Neural progenitor cell (in vitro differentiated cells): ENCODE data around the gene PITRM1. TPM values are rescaled to one million over a fixed set of nuclear protein-coding genes. Genes with fewer than 3 reads are reported as not detected.

Experiments used
- DNase-seq: peaks from one replicate; pipeline ENCODE4 v3.0.0-alpha.2; 2016; ENCODE audit warnings: low spot score
- H2AFZ ChIP-seq: fragments of 200-600 bp; sonication (generic); replicated peaks from 2 replicates; pipeline ENCODE4 v1.6.1; 2016; ENCODE audit warnings: antibody characterized with exemption
- H3F3A ChIP-seq: fragments of 200-600 bp; sonication (generic); 2 replicates; pipeline ENCODE4 v1.6.1; 2016; ENCODE audit warnings: antibody characterized with exemption, low read depth
- H3K27ac ChIP-seq: fragments of 200-600 bp; sonication (generic); 2 replicates; pipeline ENCODE4 v1.5.1; 2016; ENCODE audit warnings: mild to moderate bottlenecking
- H3K27me3 ChIP-seq: fragments of 200-600 bp; sonication (generic); 2 replicates; pipeline ENCODE4 v1.6.1; 2016; ENCODE audit warnings: mild to moderate bottlenecking, moderate library complexity
- H3K36me3 ChIP-seq: fragments of 200-600 bp; sonication (generic); 2 replicates; pipeline ENCODE4 v1.5.1; 2016
- H3K4me1 ChIP-seq: fragments of 200-600 bp; sonication (generic); 2 replicates; pipeline ENCODE4 v1.6.1; 2016; ENCODE audit warnings: mixed run types
- H3K4me2 ChIP-seq: fragments of 200-600 bp; sonication (generic); 2 replicates; pipeline ENCODE4 v1.6.1; 2016
- H3K4me3 ChIP-seq: fragments of 200-600 bp; sonication (generic); 2 replicates; pipeline ENCODE4 v1.5.1; 2016
- H3K79me2 ChIP-seq: fragments of 200-600 bp; sonication (generic); 2 replicates; pipeline ENCODE4 v1.6.1; 2016; ENCODE audit warnings: low read depth
- H3K9ac ChIP-seq: fragments of 200-600 bp; sonication (generic); 2 replicates; pipeline ENCODE4 v1.6.1; 2016
- H3K9me3 ChIP-seq: fragments of 200-600 bp; sonication (generic); 2 replicates; pipeline ENCODE4 v1.5.1; 2016; ENCODE audit warnings: low read depth
- H4K20me1 ChIP-seq: fragments of 200-600 bp; sonication (generic); 2 replicates; pipeline ENCODE4 v1.6.1; 2016; ENCODE audit warnings: low read depth
- H3K27ac Mint-ChIP-seq: 3 replicates; pipeline ENCODE4 v1.8.0; 2021; ENCODE audit warnings: mixed read lengths
- H3K27me3 Mint-ChIP-seq: 2 replicates; pipeline ENCODE4 v1.8.0; 2022; ENCODE audit warnings: low read depth, mild to moderate bottlenecking, inconsistent platforms, moderate library complexity, mixed read lengths; ENCODE audit not compliant: insufficient read depth
- H3K36me3 Mint-ChIP-seq: 3 replicates; pipeline ENCODE4 v1.8.0; 2021; ENCODE audit warnings: mixed read lengths
- H3K4me1 Mint-ChIP-seq: 3 replicates; pipeline ENCODE4 v1.8.0; 2021; ENCODE audit warnings: mixed read lengths
- H3K4me3 Mint-ChIP-seq: 3 replicates; pipeline ENCODE4 v1.8.0; 2021; ENCODE audit warnings: mild to moderate bottlenecking, moderate library complexity, mixed read lengths
- H3K9me3 Mint-ChIP-seq: 3 replicates; pipeline ENCODE4 v1.8.0; 2020; ENCODE audit warnings: mixed read lengths
- EZH2 ChIP-seq: fragments of 200-600 bp; sonication (generic); IDR thresholded peaks from 2 replicates; pipeline ENCODE4 v1.6.1; 2017; ENCODE audit warnings: antibody characterized with exemption, mild to moderate bottlenecking, moderate library complexity
- EZH2phosphoT487 ChIP-seq: fragments of 200-600 bp; sonication (generic); IDR thresholded peaks from 2 replicates; pipeline ENCODE4 v1.6.1; 2017; ENCODE audit warnings: antibody characterized with exemption
- total RNA-seq: library from RNA; depleted of rRNA; stranded (reverse); fragments of >200 nt; gene quantifications from 2 replicates; pipeline ENCODE4 v1.2.3, GENCODE V29; 2015; ENCODE audit warnings: low replicate concordance
- TF ChIP-seq, protein P1 (sequence below): fragments of 200-600 bp; sonication (generic); IDR thresholded peaks from 2 replicates; pipeline ENCODE4 v1.5.1; 2017; ENCODE audit warnings: antibody characterized with exemption, mild to moderate bottlenecking

PITRM1 gene
- total RNA-seq, 1 donor from 2014 or later, result 38.0 TPM

DNA sequence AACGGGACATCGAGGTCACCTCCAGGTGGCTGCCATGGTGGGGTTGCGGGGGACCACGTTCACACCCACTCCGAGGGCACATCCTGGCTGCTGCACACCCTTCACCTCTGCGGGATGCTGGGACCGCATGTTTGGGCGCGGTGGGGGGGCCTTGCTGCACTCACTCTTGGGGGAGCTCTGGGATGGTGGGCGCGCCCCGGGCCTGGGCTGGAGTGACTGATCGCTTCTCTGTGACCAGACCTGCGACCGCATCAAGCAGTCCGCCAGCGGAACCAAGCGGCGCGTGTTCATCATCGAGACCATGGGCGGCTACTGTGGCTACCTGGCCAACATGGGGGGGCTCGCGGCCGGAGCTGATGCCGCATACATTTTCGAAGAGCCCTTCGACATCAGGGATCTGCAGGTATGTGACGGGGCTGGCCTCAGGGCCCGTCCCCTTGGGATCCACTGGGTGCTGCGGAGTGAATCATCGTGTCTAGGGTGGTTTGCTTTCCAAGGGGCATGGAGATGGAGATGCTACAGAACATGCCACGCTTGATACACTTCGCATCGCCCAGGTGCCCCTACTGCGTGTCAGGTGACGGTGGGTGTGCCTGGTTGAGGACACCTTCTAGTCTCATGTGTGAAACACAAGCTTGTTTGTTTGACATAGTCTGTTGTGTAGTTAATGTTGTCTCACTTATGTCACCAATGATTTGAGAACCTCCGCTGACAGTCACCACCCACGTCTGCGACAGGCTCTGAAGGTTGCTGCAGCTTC lies 42.8 kb downstream of the PITRM1 start:
- no peaks in the 10 kb centered on the region for H3K36me3 ChIP-seq
- peaks cover 23% of the 10 kb centered on the region for H3K36me3 Mint-ChIP-seq

DNA sequence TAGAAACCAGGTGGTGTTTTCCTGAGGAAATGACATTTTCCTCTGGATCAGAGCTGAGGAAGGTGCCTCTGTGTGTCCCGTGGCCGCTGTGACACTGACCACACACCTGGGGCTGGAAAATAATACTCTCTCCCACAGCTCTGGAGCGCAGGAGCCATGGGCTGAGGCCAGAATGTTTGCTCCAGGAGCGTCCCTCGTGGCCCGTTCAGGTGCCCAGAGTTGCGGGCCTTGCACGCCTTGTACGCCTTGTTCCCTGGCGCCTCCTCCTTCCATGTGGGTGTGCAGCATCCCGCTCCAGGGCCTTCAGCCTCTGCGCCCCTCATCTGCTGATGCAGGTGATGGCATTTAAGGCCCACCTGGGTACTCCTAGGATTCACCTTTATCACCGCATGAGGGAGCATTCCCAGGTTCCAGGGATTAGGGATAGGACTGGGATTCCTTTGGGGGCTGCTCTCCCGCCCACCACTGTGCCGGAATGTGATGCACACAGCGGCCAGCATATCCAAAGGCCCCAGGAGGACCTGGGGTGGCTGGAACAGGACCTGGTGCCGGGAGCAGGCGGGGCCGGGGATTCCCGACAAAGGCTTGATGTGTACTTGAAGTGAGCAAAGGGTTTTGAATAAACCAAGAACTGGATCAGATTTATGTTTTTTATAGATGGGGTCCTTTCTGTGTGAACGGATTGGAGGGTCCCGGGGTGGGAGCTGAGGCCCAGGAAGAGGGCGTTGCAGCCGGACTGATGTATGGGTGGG lies 44.0 kb downstream of the PITRM1 start:
- H3K4me1 Mint-ChIP-seq, result peaks cover 7% of the 10 kb centered on the region
- no peaks in the 10 kb centered on the region for H3K9me3 ChIP-seq
- no peaks in the 10 kb centered on the region for H3K27me3 ChIP-seq
- TF ChIP-seq EZH2 (no peak), EZH2phosphoT487 (no peak)
- TF ChIP-seq, protein P1, sequence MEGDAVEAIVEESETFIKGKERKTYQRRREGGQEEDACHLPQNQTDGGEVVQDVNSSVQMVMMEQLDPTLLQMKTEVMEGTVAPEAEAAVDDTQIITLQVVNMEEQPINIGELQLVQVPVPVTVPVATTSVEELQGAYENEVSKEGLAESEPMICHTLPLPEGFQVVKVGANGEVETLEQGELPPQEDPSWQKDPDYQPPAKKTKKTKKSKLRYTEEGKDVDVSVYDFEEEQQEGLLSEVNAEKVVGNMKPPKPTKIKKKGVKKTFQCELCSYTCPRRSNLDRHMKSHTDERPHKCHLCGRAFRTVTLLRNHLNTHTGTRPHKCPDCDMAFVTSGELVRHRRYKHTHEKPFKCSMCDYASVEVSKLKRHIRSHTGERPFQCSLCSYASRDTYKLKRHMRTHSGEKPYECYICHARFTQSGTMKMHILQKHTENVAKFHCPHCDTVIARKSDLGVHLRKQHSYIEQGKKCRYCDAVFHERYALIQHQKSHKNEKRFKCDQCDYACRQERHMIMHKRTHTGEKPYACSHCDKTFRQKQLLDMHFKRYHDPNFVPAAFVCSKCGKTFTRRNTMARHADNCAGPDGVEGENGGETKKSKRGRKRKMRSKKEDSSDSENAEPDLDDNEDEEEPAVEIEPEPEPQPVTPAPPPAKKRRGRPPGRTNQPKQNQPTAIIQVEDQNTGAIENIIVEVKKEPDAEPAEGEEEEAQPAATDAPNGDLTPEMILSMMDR, result no peak
- peaks cover 13% of the 10 kb centered on the region for H3K4me1 ChIP-seq
- DNase-seq, result no peak
- H3F3A ChIP-seq, result no peaks in the 10 kb centered on the region
- no peaks in the 10 kb centered on the region for H3K9me3 Mint-ChIP-seq
- no peak overlapping the region for H3K9ac ChIP-seq
- no peak overlapping the region for H3K4me2 ChIP-seq
- H3K36me3 Mint-ChIP-seq, result peaks cover 17% of the 10 kb centered on the region
- no peaks in the 10 kb centered on the region for H3K79me2 ChIP-seq
- no peak overlapping the region for H3K27ac Mint-ChIP-seq
- no peaks in the 10 kb centered on the region for H4K20me1 ChIP-seq
- H2AFZ ChIP-seq, result no peak overlapping the region
- no peak overlapping the region for H3K4me3 Mint-ChIP-seq
- H3K27me3 Mint-ChIP-seq, result no peaks in the 10 kb centered on the region
- no peak overlapping the region for H3K4me3 ChIP-seq
- H3K27ac ChIP-seq, result no peak overlapping the region
- H3K36me3 ChIP-seq, result no peaks in the 10 kb centered on the region

More for the DNA sequence above, 42.8 kb downstream of the PITRM1 start:
- H3K4me3 Mint-ChIP-seq, result no peak overlapping the region
- H3K9me3 Mint-ChIP-seq, result no peaks in the 10 kb centered on the region
- Histone ChIP-seq H2AFZ (no peak overlapping the region), H3K9ac (no peak overlapping the region), H3K27me3 (no peaks in the 10 kb centered on the region), H3F3A (no peaks in the 10 kb centered on the region), H3K27ac (no peak overlapping the region), H4K20me1 (no peaks in the 10 kb centered on the region), H3K79me2 (no peaks in the 10 kb centered on the region), H3K4me2 (no peak overlapping the region), H3K9me3 (no peaks in the 10 kb centered on the region), H3K4me3 (no peak overlapping the region), H3K4me1 (peaks cover 13% of the 10 kb centered on the region)
- no peaks in the 10 kb centered on the region for H3K27me3 Mint-ChIP-seq
- H3K4me1 Mint-ChIP-seq, result peaks cover 7% of the 10 kb centered on the region
- TF ChIP-seq EZH2 (no peak), EZH2phosphoT487 (no peak)
- TF ChIP-seq, protein P1, result no peak
- no peak overlapping the region for H3K27ac Mint-ChIP-seq
- DNase-seq, result no peak

DNA sequence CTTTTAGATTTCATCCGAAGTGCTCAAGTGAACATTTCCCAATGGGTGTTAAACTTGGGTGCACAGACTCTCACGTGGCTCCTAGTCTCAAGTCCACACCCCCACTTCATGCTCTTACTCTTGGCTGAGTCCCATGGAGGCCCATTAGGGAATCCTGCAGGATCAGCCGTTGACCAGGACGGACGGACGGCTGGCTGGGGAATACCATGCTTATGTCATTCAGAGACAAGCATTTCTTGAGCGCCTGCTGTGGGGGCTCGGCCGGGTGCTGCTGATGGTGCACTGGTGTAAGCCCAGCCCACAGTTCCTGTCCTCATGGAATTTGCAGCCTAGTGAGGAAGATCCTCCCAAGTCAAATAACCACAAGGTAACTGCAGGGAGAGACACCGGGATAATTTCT lies 44.7 kb downstream of the PITRM1 start:
- no peaks in the 10 kb centered on the region for H3K36me3 ChIP-seq
- no peak for DNase-seq
- H3F3A ChIP-seq, result no peaks in the 10 kb centered on the region
- H3K4me3 ChIP-seq, result no peak overlapping the region
- TF ChIP-seq EZH2, result no peak
- no peak for TF ChIP-seq EZH2phosphoT487
- TF ChIP-seq, protein P1, result no peak
- H4K20me1 ChIP-seq, result no peaks in the 10 kb centered on the region
- peaks cover 7% of the 10 kb centered on the region for H3K4me1 Mint-ChIP-seq
- no peak overlapping the region for H3K27ac Mint-ChIP-seq
- no peaks in the 10 kb centered on the region for H3K27me3 Mint-ChIP-seq
- no peak overlapping the region for H3K9ac ChIP-seq
- H3K27ac ChIP-seq, result no peak overlapping the region
- no peaks in the 10 kb centered on the region for H3K9me3 Mint-ChIP-seq
- no peak overlapping the region for H3K4me3 Mint-ChIP-seq
- H3K79me2 ChIP-seq, result no peaks in the 10 kb centered on the region
- peaks cover 13% of the 10 kb centered on the region for H3K4me1 ChIP-seq
- H3K27me3 ChIP-seq, result no peaks in the 10 kb centered on the region
- no peak overlapping the region for H3K4me2 ChIP-seq
- H3K9me3 ChIP-seq, result no peaks in the 10 kb centered on the region
- no peak overlapping the region for H2AFZ ChIP-seq
- H3K36me3 Mint-ChIP-seq, result peaks cover 15% of the 10 kb centered on the region
